Keratinocyte (primary cell): ENCODE data around the gene SECTM1. TPM values are rescaled to one million over a fixed set of nuclear protein-coding genes. Genes with fewer than 3 reads are reported as not detected.

Experiments
- DNase-seq: peaks from one replicate; pipeline ENCODE4 v3.0.0-alpha.2; 2011; ENCODE audit warnings: low read depth, missing footprints, low spot score
- FAIRE-seq: peaks from 2 replicates; lab custom pipeline; 2011; peaks lifted over from hg19 to GRCh38; lab: Jason Lieb, UNC
- H2AFZ ChIP-seq: 2 replicates; pipeline ENCODE4 v1.6.0; 2012; ENCODE audit warnings: low read length, control low read depth, inconsistent platforms; ENCODE audit not compliant: control insufficient read depth
- H3K27ac ChIP-seq: 2 replicates; pipeline ENCODE4 v1.5.1; 2011; ENCODE audit warnings: low read length; ENCODE audit not compliant: control insufficient read depth, insufficient read depth
- H3K27me3 ChIP-seq: 3 replicates; pipeline ENCODE4 v1.6.0; 2011; ENCODE audit warnings: low read length; ENCODE audit not compliant: control insufficient read depth, insufficient read depth; ENCODE audit errors: extremely low read depth
- H3K36me3 ChIP-seq, 2 experiments: 2 replicates in 1 of 2; 3 replicates in 1 of 2; pipeline ENCODE4 v1.5.1; 2011; ENCODE audit warnings: low read length in 2 of 2, mild to moderate bottlenecking in 1 of 2; ENCODE audit not compliant: control insufficient read depth in 2 of 2, insufficient read depth in 2 of 2; ENCODE audit errors: extremely low read depth in 1 of 2
- H3K4me1 ChIP-seq: 3 replicates; pipeline ENCODE4 v1.5.1; 2011; ENCODE audit warnings: low read length; ENCODE audit not compliant: control insufficient read depth, insufficient read depth; ENCODE audit errors: extremely low read depth
- H3K4me2 ChIP-seq: 3 replicates; pipeline ENCODE4 v1.6.0; 2011; ENCODE audit warnings: low read depth, low read length; ENCODE audit not compliant: control insufficient read depth, insufficient read depth; ENCODE audit errors: extremely low read depth
- H3K4me3 ChIP-seq, 3 experiments: fragments of 200-600 bp in 1 of 3; sonication (generic) in 1 of 3; 2 replicates in 2 of 3; 3 replicates in 1 of 3; pipeline ENCODE4 v1.5.1; 2011 to 2016; ENCODE audit warnings: low read length in 3 of 3, mild to moderate bottlenecking in 3 of 3, control low read depth in 2 of 3, inconsistent platforms in 1 of 3, low read depth in 1 of 3, mixed read lengths in 1 of 3, mixed run types in 1 of 3, moderate library complexity in 1 of 3; ENCODE audit not compliant: control insufficient read depth in 2 of 3, insufficient read depth in 2 of 3; ENCODE audit errors: extremely low read depth in 1 of 3
- H3K79me2 ChIP-seq: 2 replicates; pipeline ENCODE4 v1.6.0; 2012; ENCODE audit warnings: low read length; ENCODE audit not compliant: control insufficient read depth, insufficient read depth
- H3K9ac ChIP-seq: 3 replicates; pipeline ENCODE4 v1.6.0; 2011; ENCODE audit warnings: low read length; ENCODE audit not compliant: control insufficient read depth, insufficient read depth; ENCODE audit errors: extremely low read depth
- H3K9me1 ChIP-seq: 3 replicates; pipeline ENCODE4 v1.6.0; 2011; ENCODE audit warnings: low read length; ENCODE audit not compliant: control insufficient read depth, insufficient read depth; ENCODE audit errors: extremely low read depth
- H3K9me3 ChIP-seq: 2 replicates; pipeline ENCODE4 v1.5.1; 2012; ENCODE audit warnings: low read depth, low read length; ENCODE audit not compliant: control insufficient read depth
- H4K20me1 ChIP-seq: 3 replicates; pipeline ENCODE4 v1.6.0; 2011; ENCODE audit warnings: low read length; ENCODE audit not compliant: control insufficient read depth, insufficient read depth; ENCODE audit errors: extremely low read depth
- CTCF ChIP-seq, 3 experiments: IDR thresholded peaks in 1 of 3; conservative IDR thresholded peaks in 1 of 3; optimal IDR thresholded peaks in 1 of 3; 2 replicates in 2 of 3; 3 replicates in 1 of 3; pipeline versions ENCODE3 to v1.5.1; 2011; ENCODE audit warnings: low read length in 3 of 3, mild to moderate bottlenecking in 3 of 3, moderate library complexity in 2 of 3, control low read depth in 1 of 3, inconsistent platforms in 1 of 3; ENCODE audit not compliant: insufficient read depth in 2 of 3; ENCODE audit errors: extremely low read depth in 1 of 3
- EZH2 ChIP-seq: IDR thresholded peaks from one replicate; pipeline ENCODE4 v1.6.1; 2012; ENCODE audit warnings: inconsistent platforms, mild to moderate bottlenecking, low read length, moderate library complexity
- dilution Hi-C: fragments of 300-500 bp; cut with MboI; formaldehyde crosslinking; loops from one replicate; pipeline ENCODE4 v1.7.0; 2020; ENCODE audit warnings: low sequenced_read_pairs; ENCODE audit not compliant: extremely low pct_ligation_motif_present
- polyA plus RNA-seq, 5 experiments: library from polyadenylated mRNA; depleted of rRNA in 3 of 5; stranded (reverse) in 3 of 5; stranded (forward) in 1 of 5; unstranded in 1 of 5; fragments of >200 nt; gene quantifications; 1 replicate in 1 of 5; 2 replicates in 3 of 5; 3 replicates in 1 of 5; pipeline versions ENCODE4 v1.2.1 to v1.2.3, GENCODE V29; 2011 to 2012; ENCODE audit warnings: missing spikeins in 2 of 5, low read depth in 1 of 5, low replicate concordance in 1 of 5

SECTM1 gene
- polyA plus RNA-seq, 1 donor (not counting 4 experiments of a cell fraction or from before 2014, with no cell fraction given): 2.0 TPM

GRCh38 chr17:82372249-82373071, 38.9 kb upstream of the SECTM1 start:
- Histone ChIP-seq H3K36me3 (no peaks in the 10 kb centered on the region), H3K27me3 (peaks cover 68% of the 10 kb centered on the region), H3K9me1 (no peaks in the 10 kb centered on the region), H3K9me3 (no peaks in the 10 kb centered on the region), H2AFZ (no peak overlapping the region), H3K27ac (no peak overlapping the region), H3K4me2 (no peak overlapping the region), H3K79me2 (no peaks in the 10 kb centered on the region), H3K9ac (no peak overlapping the region), H3K4me1 (peaks cover 3% of the 10 kb centered on the region), H3K4me3 (no peak overlapping the region), H4K20me1 (no peaks in the 10 kb centered on the region)
- TF ChIP-seq CTCF (optimal IDR thresholded peaks at IDR 0.05 in 1 of 3, IDR thresholded peaks at IDR 0.05 in 1 of 3, conservative IDR thresholded peaks at IDR 0.05 in 1 of 3; ENCODE audit: extremely low read depth in 1 of 3, insufficient read depth in 2 of 3, low read length in 3 of 3) (no peak), EZH2 (no peak)
- dilution Hi-C loops: no loop called here
- FAIRE-seq: no peak
- DNase-seq: no peak

- Histone ChIP-seq H3K4me2 (peak within 1 kb of the TSS; percentile 70), H3K9ac (no peak within 1 kb of the TSS), H3K9me1 (no peaks in the 10 kb centered on the region), H3K4me1 (peaks cover 3% of the 10 kb centered on the region), H2AFZ (no peak within 1 kb of the TSS), H3K4me3 (peak within 1 kb of the TSS in 2 of 3 experiments; percentile 25 to 54), H3K9me3 (no peaks in the 10 kb centered on the region), H3K36me3 (no peaks in the 10 kb centered on the region), H3K27me3 (peaks cover 67% of the 10 kb centered on the region), H3K79me2 (no peaks in the 10 kb centered on the region), H4K20me1 (no peaks in the 10 kb centered on the region), H3K27ac (no peak within 1 kb of the TSS)
- DNase-seq: no peak
- dilution Hi-C loops: no loop called here
- FAIRE-seq: no peak
- TF ChIP-seq EZH2 (peak; percentile 71), CTCF (optimal IDR thresholded peaks at IDR 0.05 in 1 of 3, IDR thresholded peaks at IDR 0.05 in 1 of 3, conservative IDR thresholded peaks at IDR 0.05 in 1 of 3; ENCODE audit: extremely low read depth in 1 of 3, insufficient read depth in 2 of 3, low read length in 3 of 3) (no peak)
Measured at GRCh38 chr17:82371333-82372248, 38.0 kb upstream of the SECTM1 start, which contains the start of gene UTS2R. Gene UTS2R (plus strand): TSS chr17:82371765. CDS start chr17:82374325, 2,560 bp downstream.
